H4 (cell line): ENCODE results near the gene XIRP1. TPM values are rescaled to one million over a fixed set of nuclear protein-coding genes. Genes with fewer than 3 reads are reported as not detected.

Experiments used
- DNase-seq: peaks from one replicate; pipeline ENCODE4 v3.0.0-alpha.2; 2015; ENCODE audit warnings: low spot score
- total RNA-seq: library from RNA; depleted of rRNA; stranded (reverse); fragments of >200 nt; shearing (Covaris generic); gene quantifications from 2 replicates; pipeline ENCODE4 v1.2.3, GENCODE V29; 2014; rRNA removed

XIRP1 gene
- total RNA-seq, 1 experiment from 2014 or later = not detected

DNA sequence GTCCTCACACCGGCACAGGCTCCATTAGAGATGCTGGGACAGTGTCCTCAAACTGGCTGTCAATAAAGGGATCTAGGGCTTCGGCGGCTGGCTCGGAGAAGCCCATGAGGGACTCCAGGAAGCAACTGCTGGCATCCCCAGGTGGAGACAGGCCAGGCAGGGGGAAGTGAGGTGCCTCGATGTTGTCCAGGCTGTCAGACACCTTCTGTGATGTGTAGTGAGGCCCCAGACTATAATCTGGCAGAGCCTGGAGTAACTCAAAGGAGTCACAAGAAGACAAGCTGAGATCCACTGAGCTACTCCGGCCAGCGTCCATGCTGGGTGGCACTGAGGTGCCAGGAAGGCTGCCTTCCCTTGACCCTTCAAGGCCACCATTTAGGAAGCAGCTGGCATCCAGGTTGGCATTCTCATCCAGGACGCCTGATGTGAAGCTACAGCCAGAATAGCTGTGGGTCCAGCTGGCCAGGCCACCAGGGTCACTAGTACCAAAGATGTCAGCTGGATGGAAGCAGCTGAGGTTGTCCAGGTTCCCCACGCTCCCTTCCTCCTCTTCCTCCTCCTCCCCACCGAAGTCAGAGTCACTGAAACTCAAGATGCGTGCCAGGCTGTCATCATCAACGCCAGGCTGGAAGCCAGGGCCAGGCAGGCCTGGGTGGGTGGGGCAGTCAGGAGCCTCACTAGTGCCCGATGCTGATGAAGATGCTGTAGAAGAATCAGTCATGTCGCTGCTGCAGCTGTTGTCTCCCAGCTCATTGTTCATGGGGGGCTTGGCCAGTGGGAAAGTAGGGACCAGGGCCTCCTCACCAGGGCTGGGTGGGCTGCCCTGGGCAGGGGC is 49.1 kb downstream of the XIRP1 start:
- no peak for DNase-seq

DNA sequence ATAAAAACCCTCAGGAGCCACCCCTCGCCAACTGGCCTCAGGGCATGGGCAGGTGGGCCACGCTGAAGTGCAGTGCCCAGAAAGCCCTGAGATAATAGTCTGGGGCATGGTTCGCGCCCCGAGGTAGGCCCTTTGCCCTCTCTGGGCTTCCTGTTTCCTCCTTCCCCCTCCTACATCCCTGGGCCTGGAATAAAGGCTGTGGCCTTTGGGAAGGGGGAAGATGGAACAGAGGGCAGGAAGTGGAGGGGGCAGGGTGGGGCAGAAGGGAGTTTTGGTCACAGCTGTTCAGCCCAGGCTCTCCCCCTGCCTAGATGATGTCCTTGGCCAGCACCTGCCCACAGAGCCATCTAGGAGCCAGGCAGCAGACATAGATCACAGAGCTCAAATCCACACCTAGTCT is 50.3 kb downstream of the XIRP1 start:
- DNase-seq = no peak

DNA sequence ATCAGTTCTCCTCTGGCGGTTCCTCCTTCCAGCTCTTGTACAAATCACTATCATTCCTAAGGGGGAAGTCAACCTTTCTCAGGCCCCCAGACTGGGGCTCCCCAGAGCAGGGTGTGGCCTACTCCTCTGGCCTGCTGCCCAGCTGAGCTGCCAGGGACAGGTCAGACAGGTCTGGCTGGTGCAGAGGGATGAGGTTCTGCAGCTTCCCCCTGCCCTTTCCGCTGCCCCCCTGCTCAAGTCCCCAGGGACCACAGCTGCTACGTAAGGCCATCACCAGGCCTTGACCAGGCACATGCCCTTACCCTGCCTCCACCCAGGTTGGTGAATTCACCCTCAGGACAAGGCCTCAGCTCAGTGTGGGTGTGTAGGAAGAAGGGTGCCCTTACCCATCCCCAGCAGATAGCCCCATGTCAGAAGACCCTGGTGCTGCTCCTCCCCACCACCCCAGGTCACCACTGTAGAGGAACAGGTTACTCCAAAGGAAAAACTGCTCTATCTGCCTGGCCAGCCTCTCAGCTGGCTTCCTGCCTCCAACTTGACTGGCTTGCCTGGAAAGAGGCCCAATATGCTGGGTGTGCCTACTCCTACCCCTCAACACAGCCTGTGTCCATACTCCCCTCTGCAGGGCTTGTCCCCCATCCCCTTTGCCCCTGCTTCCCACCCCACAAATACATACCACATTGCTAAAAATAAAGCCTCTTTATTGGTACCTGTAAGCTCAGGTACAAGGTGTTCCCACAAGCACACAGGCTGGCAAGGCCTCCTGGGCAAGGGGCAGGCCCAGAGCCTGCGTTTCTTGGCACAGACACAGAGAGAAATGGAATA is 51.0 kb downstream of the XIRP1 start:
- no peak for DNase-seq

DNA sequence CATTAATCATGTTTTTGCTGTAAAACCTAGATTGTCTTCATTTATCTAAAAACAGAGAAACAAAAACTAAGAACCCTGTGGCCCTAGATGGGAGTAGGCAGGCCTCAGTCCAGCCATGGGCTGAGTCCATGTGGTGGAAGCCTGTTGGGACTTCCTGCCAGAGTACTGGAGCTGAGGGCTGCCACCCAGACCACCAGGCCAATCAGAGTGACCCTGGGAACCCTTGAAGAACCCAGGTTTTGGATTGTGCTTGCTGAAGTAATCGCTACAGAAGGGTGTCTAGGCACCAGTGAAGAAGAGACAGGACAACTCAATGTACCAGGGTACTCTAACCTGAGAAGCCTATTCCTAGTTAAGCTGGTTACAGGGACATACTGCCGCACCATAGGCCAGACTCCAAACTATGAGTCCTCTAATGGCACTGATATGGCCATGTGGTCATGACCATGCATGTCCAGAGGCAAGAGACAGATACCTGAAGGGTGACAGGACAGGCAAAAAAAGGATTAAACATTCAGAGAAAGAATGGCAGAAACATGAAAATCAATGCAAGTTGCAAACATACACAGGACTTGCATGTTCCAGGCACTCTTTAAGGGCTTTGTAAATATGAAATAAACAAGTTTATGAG is 51.9 kb downstream of the XIRP1 start:
- DNase-seq = no peak

DNA sequence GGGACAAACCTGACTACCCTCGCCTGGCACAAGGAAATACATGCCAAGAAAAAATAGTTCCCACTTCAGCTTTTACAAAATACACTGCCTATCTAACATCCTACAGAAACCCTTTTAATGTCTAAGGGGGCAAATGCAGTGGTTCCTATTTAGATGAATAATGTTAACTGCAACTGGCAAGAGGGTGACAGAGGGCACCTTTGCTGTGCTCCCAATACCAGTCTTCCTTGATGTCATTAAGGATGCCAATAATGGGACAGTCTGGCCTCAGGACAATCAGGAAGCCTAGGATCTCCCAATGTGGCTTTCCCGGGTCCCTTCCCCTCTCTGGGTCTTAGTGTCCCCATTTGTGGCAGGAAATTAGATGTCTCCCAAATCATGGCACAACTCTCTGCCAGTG is 53.0 kb downstream of the XIRP1 start:
- no peak for DNase-seq

DNA sequence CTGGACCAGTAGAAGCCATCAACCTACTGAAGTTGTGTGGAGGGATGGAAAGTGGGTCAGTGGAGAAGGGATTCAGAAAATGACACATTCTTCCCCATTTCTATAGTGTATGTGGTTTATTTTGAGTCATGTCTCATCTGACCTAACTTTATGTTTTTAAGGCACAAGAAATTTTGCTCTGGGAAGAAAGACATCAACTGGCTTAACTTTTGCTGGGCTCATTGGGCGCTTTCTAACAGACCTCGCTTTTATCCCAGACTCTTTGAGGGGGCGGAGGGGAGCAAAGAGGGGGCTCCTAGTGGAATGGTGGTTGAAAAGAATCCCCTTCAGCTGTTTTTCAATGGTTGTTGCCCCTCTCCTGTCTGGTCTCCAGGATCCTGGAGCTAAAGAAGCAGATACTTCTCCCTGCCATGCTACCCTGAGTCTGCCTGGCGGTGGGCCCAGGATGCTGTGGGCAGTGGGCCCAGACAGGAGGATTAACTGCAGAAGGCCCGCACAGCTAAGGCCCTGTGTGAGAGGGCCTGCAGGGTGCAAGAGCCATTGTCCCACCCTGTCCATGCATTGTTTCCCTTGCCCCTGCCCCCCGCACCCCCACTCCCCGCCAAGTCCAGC is 53.5 kb downstream of the XIRP1 start:
- DNase-seq = no peak

DNA sequence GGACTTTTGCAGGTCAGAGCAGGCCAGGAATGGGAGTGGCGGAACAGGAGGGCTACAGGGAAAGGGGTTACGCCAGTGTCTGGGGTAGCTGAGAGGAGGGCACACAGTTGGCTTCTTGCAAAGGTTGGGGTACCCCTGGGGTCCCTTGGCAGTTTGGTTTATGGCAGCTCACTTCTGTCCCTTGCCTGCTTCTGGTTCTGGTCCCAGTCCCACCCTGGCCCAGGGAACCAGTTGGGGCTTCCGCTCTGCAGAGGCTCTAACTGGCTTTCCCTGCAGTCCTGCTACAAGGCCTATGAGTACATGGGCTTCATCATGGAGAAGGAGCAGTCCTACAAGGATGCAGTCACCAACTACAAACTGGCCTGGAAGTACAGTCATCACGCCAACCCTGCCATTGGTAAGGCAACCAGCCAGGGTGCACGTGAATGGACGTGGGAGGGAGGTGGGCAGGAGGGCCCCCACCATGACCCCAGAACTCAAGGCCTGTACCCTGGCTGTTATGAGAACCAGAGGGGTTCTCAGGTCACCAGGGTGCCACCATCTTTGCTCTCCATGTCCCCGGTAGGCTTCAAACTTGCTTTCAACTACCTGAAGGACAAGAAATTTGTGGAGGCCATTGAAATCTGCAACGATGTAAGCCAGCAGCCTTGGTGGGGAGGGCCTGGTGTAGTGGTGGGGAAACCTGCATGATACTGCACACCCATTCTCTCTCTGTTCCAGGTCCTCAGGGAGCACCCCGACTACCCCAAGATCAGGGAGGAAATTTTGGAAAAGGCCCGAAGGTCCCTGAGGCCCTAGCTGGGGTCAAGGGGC is 54.2 kb downstream of the XIRP1 start:
- DNase-seq = no peak

DNA sequence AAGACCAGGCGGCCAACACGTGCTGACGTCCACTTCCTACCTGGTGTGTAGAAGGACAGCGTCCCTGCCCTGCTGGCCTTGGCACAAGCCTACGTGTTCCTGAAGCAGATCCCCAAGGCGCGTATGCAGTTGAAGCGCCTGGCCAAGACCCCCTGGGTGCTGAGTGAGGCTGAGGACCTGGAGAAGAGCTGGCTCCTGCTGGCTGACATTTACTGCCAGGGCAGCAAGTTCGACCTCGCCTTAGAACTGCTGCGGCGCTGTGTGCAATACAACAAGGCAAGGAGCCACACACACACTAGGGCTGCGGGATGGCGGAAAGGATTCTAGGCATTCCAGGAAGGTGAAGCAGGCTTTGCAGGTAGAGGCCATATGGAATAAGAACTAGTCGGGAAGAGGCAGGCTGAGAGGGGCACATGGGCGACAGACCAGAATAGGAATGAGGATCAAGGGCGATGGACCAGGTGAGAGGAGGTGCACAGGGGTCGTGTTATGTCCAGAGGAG is 54.9 kb downstream of the XIRP1 start:
- DNase-seq = no peak

DNA sequence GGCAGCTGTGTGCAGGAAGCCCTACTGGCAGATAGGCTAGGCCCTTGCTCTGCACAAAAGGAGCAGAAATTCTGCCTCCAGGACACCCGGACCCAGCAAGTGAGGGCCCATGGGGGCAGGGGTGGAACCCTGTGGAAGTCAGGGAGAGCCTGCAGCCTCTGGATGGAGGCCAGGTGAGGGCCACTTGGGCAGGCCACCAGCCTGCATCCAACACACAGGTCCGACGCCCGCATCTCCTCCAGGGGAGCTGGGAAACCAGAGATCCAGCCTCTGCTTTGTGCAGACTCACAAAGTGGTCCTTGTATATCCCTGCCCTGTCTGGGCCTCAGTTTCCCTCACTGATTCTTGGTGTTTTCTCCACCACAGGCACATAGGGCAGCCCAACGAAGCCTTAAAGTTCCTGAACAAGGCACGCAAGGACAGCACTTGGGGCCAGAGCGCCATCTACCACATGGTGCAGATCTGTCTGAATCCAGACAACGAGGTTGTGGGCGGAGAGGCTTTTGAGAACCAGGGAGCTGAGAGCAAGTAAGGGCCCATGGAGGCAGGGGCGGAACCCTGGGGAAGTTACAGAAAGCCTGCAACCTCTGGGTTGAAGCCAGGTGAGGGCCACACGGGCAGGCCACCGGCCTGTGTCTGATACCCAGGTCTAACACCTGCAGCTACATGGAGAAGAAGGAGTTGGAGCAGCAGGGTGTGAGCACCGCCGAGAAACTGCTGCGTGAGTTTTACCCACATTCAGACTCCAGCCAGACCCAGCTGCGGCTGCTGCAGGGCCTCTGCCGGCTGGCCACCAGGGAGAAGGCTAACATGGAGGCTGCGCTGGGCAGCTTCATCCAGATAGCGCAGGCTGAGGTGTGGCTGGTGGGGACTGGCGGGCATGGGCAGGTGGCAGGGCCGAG is 55.6 kb downstream of the XIRP1 start:
- DNase-seq = no peak

DNA sequence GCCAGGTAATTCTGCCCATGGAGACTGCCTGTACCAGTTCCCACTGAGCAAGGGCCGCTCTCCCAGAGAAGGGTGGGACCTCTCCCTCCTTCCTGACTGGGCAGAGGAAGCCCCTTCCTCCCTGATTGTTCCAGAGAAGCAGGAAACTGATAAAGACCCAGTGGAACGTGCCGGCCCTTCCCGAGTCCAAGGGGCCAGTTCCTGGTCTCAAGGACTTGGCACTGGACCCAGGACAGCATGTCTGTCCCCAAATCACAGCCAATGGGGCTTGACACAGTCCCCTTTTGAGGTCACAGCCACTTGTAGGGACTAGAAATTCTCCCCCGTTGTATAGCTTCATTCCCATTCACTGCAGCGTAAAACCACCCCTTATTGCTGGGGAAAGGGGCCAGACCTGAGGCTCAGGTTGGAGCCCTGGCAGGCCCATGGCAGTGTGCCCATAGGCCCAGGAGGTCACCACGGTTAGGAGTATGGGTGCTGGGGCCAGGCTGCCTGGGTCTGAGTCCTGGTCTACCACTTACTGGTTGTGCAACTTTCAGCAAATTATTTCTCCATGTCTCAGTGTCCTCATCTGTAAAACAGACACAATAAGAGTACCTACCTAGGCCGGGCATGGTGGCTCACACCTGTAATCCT is 57.1 kb downstream of the XIRP1 start:
- DNase-seq = no peak

DNA sequence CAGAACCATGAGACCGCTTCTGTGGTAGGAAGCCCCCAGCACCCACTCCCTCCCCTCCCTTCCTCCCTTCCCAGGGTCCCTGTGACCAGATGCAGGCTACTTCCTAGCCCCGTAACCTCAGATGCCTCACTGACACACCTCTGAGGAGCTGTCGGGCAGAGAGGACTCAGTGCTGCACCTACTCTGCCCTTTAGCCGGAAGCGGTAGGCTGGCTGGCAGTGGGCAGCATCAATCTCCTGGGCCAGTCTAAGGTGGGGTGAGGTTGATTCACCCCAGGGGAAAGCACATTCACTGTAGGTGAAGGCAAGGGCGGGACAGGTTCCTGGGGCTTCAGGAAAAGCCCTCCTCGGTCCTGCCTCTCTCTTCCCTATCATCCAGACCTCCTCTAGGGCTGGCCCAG is 58.1 kb downstream of the XIRP1 start:
- no peak for DNase-seq

DNA sequence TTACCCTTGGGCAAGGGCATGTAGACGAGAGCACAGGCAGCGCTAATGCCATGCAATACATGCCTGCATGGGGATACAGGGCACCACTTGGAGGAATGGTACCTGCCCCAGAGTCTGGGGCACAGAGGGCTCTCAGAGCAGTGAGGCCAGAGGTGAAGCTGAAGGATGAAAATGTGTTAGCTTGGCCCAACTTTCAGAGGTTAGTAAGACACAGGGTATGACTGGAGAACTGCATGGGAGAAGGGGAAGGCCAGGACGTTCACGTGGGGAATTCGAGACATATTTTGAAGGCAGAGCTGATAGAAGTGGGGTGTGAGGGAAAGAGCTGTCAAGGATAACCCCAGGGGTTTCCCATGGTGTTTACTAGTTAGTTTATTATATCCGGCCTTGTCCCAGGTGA is 58.6 kb downstream of the XIRP1 start:
- DNase-seq = no peak

Other genes starting within 250 kb of the XIRP1 start
- gene SCN11A, start 140.7 kb downstream of the XIRP1 start, total RNA-seq = not detected in 2 replicates
- 11.3 and 18.7 TPM in 2 replicates for gene WDR48, start 140.6 kb downstream of the XIRP1 start, total RNA-seq
- 12.3 and 24.4 TPM in 2 replicates for gene GORASP1, start 85.0 kb downstream of the XIRP1 start, total RNA-seq
- 0.25 and 0.35 TPM in 2 replicates for gene TTC21A, start 84.9 kb downstream of the XIRP1 start, total RNA-seq
- 3.8 and 4.3 TPM in 2 replicates for gene CSRNP1, start 39.0 kb downstream of the XIRP1 start, total RNA-seq
- not detected in 2 replicates for gene CX3CR1, start 87.4 kb upstream of the XIRP1 start, total RNA-seq
- gene CCR8, start 137.1 kb upstream of the XIRP1 start, total RNA-seq = not detected in 2 replicates
- gene SLC25A38, start 190.8 kb upstream of the XIRP1 start, total RNA-seq = 21.2 and 24.2 TPM in 2 replicates
- gene RPSA, start 214.1 kb upstream of the XIRP1 start, total RNA-seq = 2,268 and 2,637 TPM in 2 replicates